H7 (cell line): ENCODE results near the gene C2orf80. TPM values are rescaled to one million over a fixed set of nuclear protein-coding genes. Genes with fewer than 3 reads are reported as not detected.
"Not testable (repeated sequence)": the region's sequence is repeated elsewhere in the genome, so short reads cannot be mapped to it uniquely, and the experiment has no call there.

Experiments used
- DNase-seq: peaks from one replicate; pipeline ENCODE4 v3.0.0; 2012
- H3K27me3 ChIP-seq: 2 replicates; pipeline ENCODE4 v1.6.0; 2011; ENCODE audit warnings: mild to moderate bottlenecking, low read length; ENCODE audit not compliant: control insufficient read depth, insufficient read depth
- H3K36me3 ChIP-seq: replicated peaks from 2 replicates; pipeline ENCODE4 v1.5.1; 2011; ENCODE audit warnings: low read length; ENCODE audit not compliant: control insufficient read depth, insufficient read depth
- H3K4me3 ChIP-seq: 2 replicates; pipeline ENCODE4 v1.5.1; 2011; ENCODE audit warnings: low read depth, mild to moderate bottlenecking, control low read depth, low read length, moderate library complexity; ENCODE audit not compliant: insufficient read depth
- total RNA-seq: library from RNA; depleted of rRNA; stranded (reverse); fragments of >200 nt; shearing (Covaris generic); gene quantifications from 2 replicates; pipeline ENCODE4 v1.2.3, GENCODE V29; 2014; rRNA removed

The C2orf80 gene
- total RNA-seq: 0.76 TPM in 1 of 2 replicates, not detected in the other

DNA sequence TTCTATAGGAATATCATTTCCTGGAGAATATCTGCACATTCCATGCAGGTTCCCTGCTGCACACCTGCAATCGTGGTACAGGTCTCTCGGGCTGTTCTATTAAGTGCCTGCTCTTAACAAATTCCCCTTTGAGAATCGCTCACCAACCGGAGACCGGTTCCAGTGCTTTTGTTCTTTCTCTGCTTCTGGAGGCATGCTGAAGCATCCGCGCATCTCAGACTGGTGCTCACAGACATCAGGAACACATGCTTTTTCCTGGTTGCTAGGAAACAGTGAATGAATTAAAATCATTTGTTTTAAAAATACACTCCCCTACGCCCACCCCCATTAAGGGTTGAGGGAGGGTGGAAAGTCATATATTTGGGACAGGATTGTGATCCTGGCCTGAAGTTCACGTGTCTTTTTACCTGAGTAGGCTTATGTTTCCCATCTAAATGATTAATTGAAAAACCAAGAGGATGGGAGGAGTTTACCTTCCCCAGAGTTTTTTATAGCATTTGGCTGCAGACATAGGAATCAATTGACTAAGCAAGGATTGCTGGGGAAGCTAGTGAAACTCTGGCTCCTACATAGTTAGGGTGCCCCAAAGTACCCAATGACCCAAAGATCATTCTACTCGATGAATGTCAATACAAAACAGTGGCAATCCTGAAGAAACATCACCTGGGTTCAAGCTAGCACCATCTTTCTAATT, at the start of gene C2orf80:
TSS of gene C2orf80 (minus strand) at position 221 of the 694 bp plus-strand sequence. CDS start 3,044 bp downstream, outside the sequence.
- Histone ChIP-seq H3K27me3 (no peaks in the 10 kb centered on the region), H3K4me3 (no peak within 1 kb of the TSS), H3K36me3 (no peaks in the 10 kb centered on the region)
- peak; percentile 24 for DNase-seq

DNA sequence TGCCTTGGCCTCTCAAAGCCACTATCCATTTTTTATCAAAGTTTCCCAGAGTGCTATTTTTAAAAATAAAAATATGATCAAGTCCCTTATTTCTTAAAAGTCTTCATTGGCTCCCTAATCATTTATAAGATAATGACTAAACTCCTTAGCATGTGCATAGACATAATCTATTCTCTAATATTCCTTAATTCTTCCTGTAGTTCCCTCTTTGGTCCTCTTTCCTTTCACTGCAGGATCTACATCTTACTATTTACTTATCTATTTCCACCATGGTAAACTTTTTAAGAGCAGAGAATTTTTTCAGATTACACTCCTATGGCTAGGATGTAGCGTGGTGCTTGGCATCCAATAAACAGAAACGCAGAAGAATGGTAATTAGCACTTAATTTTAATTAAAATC, 46.0 kb upstream of the C2orf80 start:
- no peak for DNase-seq
- Histone ChIP-seq H3K4me3 (no peak overlapping the region), H3K36me3 (peaks cover 23% of the 10 kb centered on the region), H3K27me3 (no peaks in the 10 kb centered on the region)

DNA sequence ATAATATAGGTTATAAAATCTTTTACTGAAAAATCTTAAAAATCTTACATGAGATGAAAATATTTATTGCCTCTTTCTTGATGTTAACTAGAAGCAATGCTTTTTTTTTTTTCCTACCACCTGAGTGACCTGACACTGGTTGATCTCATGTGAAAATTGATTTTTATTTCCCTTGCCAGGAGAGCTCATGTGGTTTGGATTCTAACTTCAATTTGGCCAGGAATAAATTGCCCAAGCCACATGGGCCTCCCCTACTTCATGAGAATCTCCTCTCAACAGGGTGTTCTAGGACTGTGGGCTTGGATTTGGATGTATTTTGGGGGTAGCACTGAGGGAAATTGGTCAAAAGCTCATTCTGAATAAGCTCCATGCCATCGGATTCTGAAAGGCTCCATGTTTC, 45.0 kb upstream of the C2orf80 start:
- Histone ChIP-seq H3K4me3 (no peak overlapping the region), H3K36me3 (peaks cover 16% of the 10 kb centered on the region), H3K27me3 (no peaks in the 10 kb centered on the region)
- no peak for DNase-seq

DNA sequence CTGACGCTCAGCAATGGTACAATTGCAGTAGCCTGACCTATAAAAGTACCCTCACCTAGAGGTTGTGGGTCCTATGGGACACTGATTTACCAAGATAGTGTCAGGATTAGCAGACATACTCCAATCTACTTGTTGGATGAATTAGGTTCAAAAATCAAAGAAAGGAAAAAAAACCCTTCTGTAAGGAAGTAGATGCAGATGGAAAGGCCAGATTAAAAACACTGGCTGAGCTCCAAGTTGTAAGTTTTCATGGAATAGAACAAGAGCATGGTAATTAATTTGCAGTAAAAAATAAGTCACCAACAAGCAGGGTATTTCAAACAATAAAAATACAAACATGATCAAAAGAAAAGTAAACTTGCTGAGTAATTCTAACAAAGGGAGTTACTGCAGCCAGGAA, 38.6 kb upstream of the C2orf80 start:
- H3K27me3 ChIP-seq: no peaks in the 10 kb centered on the region
- H3K36me3 ChIP-seq: no peaks in the 10 kb centered on the region
- no peak for DNase-seq
- H3K4me3 ChIP-seq: no peak overlapping the region

DNA sequence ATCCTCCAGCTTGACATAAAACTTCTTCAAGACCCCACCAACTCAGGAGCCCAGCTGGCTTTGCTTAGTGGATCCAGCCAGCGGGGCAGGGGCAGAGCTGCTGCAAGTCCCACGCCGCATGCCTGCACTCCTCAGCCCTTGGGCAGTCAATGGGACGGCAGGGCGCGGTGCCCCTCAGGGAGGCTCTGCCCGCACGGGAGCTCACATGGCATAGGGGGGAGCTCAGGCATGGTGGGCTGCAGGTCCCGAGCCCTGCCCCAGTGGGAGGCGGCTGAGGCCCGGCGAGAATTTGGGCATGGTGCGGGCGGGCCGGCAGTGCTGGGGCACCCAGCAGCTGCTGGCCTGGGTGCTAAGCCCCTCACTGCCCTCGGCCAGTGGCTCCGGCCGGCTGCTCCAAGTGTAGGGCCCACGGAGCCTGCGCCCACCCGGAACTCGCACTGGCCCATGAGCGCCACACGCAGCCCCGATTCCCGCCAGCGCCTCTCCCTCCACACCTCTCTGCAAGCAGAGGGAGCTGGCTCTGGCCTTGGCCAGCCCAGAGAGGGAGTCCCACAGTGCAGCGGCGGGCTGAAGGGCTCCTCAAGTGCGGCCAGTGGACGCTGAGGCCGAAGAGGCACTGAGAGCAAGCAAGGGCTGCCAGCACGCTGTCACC, 37.9 kb upstream of the C2orf80 start:
- no peaks in the 10 kb centered on the region for H3K27me3 ChIP-seq
- H3K36me3 ChIP-seq: no peaks in the 10 kb centered on the region
- no peak overlapping the region for H3K4me3 ChIP-seq
- no peak for DNase-seq

DNA sequence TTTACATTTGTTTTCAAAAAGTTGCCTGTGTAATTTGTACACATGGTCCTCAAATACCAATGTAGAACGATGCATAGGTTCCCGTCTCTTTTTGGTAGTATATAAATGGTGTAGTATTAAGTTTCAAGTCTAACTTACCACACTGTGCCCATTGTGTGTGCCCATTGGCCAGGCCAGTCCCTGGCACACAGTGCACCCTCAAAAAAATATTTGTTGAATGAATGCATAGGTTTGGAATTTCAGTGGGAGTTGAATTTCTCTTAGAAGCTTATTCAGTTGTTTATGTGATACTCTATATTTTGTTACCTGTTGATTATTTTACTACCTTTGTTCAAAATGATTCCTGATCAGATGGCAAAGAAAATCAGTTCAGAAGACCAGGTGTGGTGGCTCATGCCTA, 35.0 kb upstream of the C2orf80 start:
- no peaks in the 10 kb centered on the region for H3K27me3 ChIP-seq
- no peak for DNase-seq
- no peaks in the 10 kb centered on the region for H3K36me3 ChIP-seq
- H3K4me3 ChIP-seq: no peak overlapping the region

DNA sequence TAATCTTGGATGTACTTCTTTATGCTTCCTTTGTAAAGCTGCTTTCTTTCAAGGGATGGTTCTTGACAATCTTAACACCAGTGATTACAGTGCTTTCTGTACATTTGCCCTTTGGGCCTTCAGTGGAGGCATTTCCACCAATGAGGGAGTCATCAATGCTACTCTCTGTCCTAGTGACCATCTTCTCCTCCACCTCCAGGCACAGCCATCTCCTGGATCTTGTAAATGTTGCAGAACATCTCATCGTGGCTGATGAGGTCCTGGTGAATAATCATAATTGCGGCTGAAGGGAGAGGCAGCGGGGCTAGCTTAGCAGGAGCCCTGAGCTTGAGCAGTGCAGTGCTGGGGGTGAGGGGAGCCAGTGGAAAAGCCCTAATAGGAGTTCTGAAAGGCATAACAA, 32.5 kb upstream of the C2orf80 start:
- DNase-seq: no peak
- Histone ChIP-seq H3K27me3 (no peaks in the 10 kb centered on the region), H3K4me3 (no peak overlapping the region), H3K36me3 (no peaks in the 10 kb centered on the region)

DNA sequence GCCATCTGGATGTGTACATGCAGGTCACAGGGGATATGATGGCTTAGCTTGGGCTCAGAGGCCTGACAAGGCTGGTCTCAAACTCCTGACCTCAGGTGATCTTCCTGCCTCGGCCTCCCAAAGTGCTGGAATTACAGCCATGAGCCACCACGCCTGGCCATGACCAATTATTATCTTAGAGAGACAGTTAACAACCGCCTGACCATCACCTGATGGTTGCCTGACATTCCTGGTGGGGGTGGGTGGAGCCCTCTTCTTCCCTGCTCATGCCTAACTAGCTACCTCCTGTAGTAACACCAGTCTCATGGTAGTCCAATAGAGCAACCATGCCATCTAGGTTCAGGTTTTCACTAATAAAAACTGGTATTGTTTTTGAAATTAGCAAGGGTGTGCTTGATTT, 32.0 kb upstream of the C2orf80 start:
- H3K36me3 ChIP-seq, H3K27me3 ChIP-seq, H3K4me3 ChIP-seq, DNase-seq: not testable (repeated sequence)

DNA sequence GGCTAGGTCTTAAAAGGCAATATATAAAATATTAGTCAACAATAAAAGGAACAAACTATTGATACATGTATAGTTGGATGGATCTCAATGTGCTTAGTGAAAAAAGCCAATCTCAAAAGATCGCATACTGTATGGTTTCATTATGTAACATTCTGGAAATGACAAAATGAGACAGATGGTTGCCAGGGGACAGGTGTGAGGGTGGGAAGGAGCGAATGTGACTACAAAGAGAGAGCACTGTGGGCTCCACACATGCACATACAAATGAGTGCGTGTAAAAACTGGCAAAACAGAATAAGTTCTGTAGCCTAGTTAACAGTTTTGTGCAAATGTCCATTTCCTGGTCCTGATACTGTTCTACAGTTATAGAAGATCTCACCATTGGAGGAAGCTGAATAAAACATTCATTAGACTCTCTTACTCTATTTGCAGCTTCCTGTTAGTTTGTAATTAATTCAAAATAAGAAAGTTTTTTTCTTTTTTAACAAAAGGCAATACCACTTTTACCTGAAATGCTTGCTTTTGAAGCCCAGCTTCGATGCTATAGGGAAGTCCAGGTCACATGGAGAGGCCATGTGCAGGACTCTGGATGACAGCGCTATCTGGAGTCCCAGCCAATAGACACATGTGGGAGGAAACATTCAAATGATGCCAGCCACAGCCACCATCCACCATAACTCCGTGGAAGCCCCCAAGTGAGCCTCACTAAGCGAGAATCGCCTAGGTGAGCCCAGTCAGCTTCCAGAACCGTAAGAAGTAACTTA, 21.0 kb upstream of the C2orf80 start:
- Histone ChIP-seq H3K36me3 (no peaks in the 10 kb centered on the region), H3K27me3 (no peaks in the 10 kb centered on the region), H3K4me3 (no peak overlapping the region)
- no peak for DNase-seq

DNA sequence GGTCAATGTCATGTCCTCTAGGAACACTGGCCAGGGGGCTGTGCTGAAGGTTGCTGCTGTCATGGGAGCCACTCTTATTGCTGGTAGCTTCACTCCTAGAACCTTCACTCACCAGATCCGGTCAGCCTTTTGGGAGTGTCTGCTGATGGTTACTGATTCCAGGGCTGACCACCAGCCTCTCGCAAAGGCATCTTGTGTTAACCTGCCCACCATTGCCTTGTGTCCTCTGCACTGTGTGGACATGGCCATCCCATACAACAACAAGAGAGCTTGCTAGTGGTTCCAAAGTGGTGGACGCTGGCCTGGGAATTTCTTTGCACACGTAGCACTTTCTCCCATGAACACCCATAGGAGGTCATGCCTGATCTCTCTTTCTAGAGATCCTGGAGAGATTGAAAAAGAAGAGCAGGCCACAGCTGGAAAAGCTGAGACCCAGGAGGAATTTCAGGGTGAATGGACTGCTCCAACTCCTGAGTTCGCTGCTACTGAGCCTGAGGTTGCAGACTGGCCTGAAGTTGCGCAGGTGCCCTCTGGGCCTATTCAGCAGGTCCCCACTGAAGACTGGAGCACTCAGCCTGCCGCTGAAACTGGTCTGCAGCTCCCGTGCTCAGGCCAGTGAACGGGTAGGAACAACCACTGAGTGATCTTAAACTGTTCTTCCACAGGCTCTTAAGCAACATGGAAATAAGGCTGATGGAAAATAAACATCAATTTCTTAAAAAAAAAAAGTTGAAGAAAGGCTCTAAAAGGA, 18.7 kb upstream of the C2orf80 start:
- Histone ChIP-seq H3K36me3 (no peaks in the 10 kb centered on the region), H3K4me3 (no peak overlapping the region), H3K27me3 (no peaks in the 10 kb centered on the region)
- no peak for DNase-seq

DNA sequence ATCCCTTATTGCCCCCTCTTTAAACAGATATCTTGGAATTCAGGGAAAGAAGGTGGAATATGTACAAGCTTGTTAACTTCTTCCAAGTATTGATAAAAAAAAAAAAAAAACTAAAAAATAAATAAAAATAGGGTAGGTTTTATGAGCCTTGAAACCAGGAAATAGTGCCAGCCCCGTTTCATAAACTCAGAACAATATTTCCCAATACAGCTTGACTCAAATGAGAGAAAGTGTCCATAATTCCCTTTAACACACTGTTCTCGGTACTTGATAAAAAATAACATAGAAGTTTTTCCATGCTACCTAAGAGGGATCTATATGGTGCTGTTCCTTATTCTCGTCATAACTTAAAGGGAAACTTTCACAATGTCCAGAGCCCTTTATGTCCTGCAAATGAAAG, 17.9 kb upstream of the C2orf80 start:
- no peak overlapping the region for H3K4me3 ChIP-seq
- DNase-seq: no peak

DNA sequence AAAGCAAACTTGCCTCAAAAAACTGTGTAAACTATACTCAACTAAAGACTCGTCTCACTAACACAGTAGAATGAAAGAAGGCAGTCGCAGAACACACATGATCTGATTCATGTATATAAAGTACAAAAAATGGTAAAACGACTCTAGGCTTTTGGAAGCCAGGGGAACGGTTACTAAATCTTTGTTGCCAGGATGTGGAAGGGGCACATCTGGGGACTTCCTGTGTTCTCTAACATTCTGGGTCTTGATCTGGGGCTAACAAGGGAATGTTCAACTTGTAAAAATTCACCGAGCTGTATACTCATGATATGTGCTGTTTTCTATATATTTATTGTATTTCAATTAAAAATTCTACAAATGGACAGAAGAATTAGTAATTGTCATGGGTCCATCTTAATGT, 14.3 kb upstream of the C2orf80 start:
- no peak overlapping the region for H3K4me3 ChIP-seq
- H3K27me3 ChIP-seq: no peaks in the 10 kb centered on the region
- no peak for DNase-seq
- H3K36me3 ChIP-seq: no peaks in the 10 kb centered on the region

More for the DNA sequence above, 17.9 kb upstream of the C2orf80 start:
- no peaks in the 10 kb centered on the region for H3K27me3 ChIP-seq
- H3K36me3 ChIP-seq: no peaks in the 10 kb centered on the region

DNA sequence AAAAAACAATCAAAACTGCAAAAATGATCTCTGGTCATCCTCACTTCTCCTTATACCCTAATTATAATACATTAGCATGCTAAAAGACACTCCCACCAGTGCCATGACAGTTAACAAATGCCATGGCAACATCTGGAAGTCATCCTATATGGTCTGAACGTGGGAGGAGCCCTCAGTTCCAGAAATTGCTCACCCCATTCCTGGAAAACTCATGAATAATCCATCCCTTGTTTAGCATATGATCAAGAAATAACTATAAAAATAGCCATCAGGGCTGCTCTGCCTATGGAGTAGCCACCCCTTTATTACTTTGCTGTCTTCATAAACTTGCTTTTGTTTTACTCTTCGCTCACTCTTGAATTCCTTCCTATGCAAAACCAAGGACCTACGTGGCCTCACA, 5.7 kb upstream of the C2orf80 start:
- Histone ChIP-seq H3K4me3 (no peak overlapping the region), H3K27me3 (no peaks in the 10 kb centered on the region), H3K36me3 (no peaks in the 10 kb centered on the region)
- no peak for DNase-seq

DNA sequence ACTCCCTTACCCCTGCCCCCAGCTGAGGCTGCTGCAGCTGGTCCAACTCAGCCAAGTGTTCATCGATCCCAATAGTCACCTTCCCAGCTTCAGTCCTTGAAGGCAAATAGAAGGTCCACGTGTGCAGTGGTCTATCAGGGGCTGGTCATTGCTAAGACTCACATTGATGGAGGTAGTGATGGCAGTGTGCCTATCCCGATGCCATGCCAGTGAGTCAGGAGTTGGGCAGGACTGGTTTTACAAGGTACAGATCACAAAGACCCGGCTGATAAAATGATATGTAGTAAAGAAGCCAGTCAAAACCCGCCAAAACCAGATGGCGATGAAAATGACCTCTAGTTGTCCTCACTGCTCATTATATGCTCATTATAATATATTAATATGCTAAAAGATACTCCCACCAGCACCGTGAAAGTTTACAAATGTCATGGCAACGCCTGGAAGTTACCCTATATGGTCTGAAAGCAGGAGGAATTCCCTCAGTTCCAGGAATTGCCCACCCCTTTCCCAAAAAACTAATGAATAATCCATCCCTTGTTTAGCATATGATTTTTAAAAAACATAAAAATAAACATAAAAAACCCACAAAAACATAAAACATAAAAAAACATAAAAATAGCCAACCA, 2.9 kb upstream of the C2orf80 start:
- Histone ChIP-seq H3K4me3 (no peak overlapping the region), H3K27me3 (no peaks in the 10 kb centered on the region), H3K36me3 (no peaks in the 10 kb centered on the region)
- no peak for DNase-seq
